NCI-H146 treated with DMSO at 0.1 percent for 48 hours (cell line): ENCODE results near the gene DLX4.

Source experiments
- DNase-seq: peaks from one replicate; lab custom pipeline; 2025; ENCODE audit not compliant: unreplicated experiment; lab: John Stamatoyannopoulos, UW

DLX4 gene

DNA sequence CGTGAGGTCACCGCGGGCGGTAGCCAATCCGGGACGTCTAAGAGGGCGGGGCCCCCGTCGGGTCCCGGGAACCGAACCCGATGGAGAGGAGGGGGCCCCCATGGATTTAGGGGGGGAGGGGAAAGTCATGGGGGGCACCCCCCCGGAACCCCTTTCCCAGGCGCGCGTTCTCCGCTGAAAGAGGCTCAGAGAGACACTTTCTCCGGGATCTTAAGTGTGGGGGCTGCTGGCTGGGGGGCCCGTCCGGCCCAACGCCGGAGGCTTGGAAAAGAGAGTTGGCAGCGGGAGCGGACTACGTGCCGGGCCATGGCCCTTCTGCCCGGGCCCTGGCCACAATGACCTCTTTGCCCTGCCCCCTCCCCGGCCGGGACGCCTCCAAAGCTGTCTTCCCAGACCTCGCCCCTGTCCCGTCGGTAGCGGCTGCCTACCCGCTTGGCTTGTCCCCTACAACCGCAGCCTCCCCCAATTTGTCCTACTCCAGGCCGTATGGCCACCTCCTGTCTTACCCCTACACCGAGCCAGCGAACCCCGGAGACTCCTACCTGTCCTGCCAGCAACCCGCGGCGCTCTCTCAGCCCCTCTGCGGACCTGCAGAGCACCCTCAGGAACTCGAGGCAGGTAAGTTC lies at the start of gene DLX4:
Gene DLX4 (plus strand): TSS at position 57 of the 626 bp plus-strand sequence. CDS start 279 bp downstream, at position 336.
- DNase-seq: no peak

GRCh38 chr17:49920030-49920769 lies 48.8 kb upstream of the DLX4 start:
- DNase-seq: no peak

DNA sequence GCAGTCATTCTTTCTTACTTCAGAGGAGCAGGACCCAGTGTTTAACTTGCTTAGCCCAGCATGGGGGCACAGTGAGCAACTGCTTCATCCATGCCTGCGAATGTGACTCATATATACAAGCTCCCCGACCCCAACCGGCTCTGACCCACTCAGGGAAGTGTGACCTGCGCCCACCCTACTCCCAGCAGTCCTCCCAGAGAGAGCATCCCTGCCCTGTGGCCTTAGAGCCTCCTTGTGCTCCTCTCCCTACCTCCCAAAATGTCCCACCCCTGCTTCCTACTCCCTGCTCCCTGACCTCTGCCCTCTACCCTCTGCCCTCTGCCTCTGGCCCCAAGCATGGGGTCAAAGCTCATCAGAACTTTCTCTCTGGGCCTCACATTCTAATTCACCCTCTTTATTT lies 46.9 kb upstream of the DLX4 start:
- DNase-seq: no peak

DNA sequence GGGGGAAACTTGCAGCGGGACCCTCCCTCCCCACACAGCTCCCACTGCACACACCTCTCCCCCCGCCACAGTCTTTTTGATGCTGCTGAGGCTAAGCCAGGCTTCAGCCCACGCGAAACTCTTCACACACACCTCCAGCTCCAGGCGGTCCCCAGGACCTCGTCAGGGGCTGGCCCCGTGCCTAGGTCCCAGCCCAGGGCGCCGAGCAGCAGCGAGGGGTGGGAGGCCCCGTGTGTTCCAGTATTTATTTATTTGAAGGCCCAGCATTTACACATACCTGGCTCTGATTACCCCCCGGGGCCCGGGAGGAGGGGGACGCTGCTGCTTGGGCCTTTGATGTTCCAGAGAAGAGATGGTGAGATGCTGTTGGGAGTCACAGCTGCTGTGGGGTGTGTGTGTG lies 44.9 kb upstream of the DLX4 start:
- no peak for DNase-seq

GRCh38 chr17:49924589-49924988 lies 44.4 kb upstream of the DLX4 start:
- no peak for DNase-seq

- DNase-seq: no peak
These were observed 43.1 kb upstream of the DLX4 start for GRCh38 chr17:49925921-49926320.

- DNase-seq: no peak
These were observed 42.1 kb upstream of the DLX4 start for GRCh38 chr17:49926886-49927285.

DNA sequence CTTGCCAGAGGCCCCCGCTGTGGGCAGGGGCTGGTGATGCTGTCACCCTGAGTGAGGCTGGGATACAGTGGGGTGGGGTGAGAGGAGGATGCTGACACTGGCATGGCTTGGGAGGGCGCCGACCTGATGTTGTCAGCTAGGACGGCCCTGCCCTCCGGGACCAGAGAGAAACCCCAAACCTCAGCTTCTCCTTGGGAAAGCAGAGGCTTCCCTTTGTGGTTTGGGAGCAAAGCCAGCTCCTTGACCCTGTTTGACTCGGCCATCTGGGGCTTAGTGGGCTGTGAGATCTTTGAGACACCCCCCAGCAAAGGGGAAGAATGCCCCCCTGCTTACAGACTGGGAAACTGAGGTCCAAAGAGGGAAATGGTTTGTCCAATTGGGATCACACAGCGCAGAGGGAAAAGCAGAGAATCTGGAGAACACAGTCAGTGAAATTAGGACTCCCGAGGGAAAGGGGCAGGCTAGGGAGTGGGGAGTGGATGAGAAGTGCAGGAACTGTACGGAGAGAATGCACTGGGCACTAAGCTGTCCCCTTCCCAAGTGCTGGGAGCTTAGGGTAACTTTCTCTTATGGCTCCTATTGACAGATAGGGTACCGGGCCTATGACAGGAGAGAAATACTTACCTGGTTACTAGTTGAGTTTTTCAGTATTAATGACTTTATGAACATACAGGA lies 40.7 kb upstream of the DLX4 start:
- no peak for DNase-seq

GRCh38 chr17:49928837-49929475 lies 40.0 kb upstream of the DLX4 start:
- no peak for DNase-seq

GRCh38 chr17:49930880-49931279 lies 38.1 kb upstream of the DLX4 start:
- DNase-seq: no peak

DNA sequence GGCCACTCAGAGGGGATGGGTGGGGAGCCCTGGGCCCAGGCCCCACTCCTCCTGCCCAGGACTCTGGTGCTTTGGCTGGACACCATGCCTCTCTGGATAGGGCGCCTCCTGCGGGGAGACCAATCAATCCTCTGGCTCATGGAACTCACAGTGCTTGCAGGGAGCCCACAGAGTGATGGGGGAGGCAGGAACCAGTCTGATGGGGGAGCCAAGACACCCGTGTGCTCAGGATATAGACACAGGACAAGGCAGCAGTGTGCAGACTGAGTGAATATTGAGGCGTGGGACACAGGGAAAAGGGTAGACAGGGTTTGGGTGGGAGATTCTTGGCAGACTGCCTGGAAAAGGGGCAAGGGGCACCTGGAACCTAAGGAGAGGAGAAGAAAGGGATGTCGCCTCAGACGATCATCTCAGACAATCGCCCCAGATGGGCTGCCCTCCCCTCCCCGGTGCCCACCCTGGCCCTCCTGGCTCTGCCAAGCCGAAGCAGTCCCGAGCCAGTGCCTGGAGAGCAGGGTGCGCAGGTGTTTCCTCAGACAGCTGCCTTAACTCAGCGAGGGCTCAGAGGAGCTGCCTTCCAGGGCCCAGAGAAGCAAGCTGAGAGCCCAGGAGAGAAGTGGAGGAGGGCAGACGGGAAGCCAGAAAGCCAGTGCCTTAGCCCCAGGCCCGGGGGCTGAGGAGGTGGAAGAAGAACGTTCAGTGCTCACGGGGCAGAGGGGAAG lies 37.4 kb upstream of the DLX4 start:
- no peak for DNase-seq

- no peak for DNase-seq
These were observed 36.8 kb upstream of the DLX4 start for GRCh38 chr17:49932138-49932723.

- no peak for DNase-seq
These were observed 36.1 kb upstream of the DLX4 start for GRCh38 chr17:49932901-49933300.

GRCh38 chr17:49935526-49936210 lies 33.3 kb upstream of the DLX4 start:
- no peak for DNase-seq

DNA sequence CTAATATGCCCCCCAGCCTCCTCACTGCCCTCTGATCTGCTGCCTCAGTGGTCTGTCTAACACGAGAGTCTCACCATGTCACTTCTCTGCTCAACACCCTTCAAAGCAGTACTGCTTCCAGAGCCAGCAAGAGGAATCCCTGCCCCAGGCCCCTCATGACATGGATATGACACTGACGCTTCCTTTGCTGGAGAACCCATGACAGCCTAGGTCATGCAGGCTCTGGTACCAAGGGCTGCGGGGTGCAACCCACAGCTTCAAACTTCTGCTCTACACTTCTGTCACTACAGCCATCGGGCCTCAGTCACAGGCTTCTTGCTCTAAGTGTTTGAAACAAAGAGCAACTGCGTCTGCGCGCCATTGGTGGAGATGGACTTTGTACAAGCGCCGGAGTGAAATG lies 32.6 kb upstream of the DLX4 start:
- no peak for DNase-seq

GRCh38 chr17:49939318-49939717 lies 29.7 kb upstream of the DLX4 start:
- no peak for DNase-seq

DNA sequence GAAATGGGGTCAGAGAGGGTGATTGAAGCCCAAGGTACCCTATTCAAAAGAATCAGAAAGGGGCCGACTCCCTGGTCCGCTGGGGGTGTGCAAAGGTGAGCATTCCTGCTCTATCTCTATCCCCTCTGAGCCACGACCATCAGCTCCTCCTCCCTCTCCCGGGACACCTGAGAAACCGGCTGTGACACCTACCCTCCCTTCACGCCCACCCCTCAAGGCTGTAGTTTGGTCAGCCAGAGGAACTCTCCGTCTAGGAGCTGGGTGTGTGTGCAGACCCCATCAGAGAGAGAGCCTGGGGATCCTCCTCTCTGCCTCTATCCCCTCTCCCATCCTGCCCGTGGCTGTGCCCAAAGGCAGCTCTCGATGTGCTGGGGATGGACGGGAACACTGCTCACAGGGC lies 27.6 kb upstream of the DLX4 start:
- no peak for DNase-seq

GRCh38 chr17:49942947-49943346 lies 26.0 kb upstream of the DLX4 start:
- DNase-seq: no peak

GRCh38 chr17:49944273-49944870 lies 24.6 kb upstream of the DLX4 start:
- DNase-seq: peak; percentile 4

DNA sequence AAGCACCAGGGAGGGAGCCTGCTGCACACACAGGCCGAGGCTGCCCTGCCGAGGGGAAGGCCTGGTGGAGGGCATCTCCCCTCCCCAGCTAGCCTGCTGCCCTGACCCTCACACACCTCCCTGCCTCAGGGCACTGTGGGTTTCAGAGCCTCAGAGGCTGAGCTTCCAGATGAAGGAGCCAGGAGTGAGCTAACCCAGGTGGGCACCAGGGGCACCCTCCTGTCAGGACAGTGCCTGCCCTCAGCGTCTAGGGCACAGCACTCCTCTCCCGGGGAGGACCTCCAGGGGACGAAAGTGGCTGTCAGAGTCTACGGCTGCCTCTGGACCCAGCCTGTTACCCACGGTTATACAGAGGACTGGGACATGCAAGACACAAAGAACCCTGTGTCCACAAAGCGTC lies 22.8 kb upstream of the DLX4 start:
- no peak for DNase-seq
